ENCODE results near the gene SPTLC2.

DNA sequence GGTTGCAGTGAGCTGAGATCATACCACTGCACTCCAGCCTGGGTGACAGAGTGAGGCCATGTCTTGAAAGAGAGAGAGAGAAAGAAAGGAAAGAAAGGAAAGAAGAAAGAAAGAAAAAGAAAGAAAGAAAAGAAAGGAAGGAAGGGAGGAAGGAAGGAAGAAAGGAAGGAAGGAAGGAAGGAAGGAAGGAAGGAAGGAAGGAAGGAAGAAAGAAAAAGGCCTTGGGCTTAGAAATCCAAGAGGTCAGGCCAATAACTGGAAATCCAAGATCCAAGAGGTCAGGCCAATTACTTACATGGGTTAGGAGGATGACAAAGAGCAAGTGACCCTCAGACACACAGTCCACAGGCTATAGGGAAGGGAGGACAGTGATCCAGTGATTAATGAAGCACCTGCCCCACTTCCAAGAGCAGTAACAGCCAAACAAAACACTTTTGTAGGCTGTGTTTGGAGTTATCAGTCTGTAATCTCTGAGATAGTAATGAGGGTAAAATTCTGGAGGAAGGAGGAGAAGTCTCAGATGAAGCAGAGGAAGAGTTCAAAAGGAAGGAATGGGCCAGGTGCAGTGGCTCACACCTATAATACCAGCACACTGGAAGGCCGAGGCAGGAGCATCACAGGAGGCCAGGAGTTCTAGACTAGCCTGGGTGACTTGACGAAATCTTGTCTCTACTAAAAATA lies 32.2 kb upstream of the SPTLC2 start:
- no peak for TF ChIP-seq POLR2A (IDR thresholded peaks at IDR 0.05)
- TF ChIP-seq, protein P1, sequence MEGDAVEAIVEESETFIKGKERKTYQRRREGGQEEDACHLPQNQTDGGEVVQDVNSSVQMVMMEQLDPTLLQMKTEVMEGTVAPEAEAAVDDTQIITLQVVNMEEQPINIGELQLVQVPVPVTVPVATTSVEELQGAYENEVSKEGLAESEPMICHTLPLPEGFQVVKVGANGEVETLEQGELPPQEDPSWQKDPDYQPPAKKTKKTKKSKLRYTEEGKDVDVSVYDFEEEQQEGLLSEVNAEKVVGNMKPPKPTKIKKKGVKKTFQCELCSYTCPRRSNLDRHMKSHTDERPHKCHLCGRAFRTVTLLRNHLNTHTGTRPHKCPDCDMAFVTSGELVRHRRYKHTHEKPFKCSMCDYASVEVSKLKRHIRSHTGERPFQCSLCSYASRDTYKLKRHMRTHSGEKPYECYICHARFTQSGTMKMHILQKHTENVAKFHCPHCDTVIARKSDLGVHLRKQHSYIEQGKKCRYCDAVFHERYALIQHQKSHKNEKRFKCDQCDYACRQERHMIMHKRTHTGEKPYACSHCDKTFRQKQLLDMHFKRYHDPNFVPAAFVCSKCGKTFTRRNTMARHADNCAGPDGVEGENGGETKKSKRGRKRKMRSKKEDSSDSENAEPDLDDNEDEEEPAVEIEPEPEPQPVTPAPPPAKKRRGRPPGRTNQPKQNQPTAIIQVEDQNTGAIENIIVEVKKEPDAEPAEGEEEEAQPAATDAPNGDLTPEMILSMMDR (IDR thresholded peaks at IDR 0.05) = no peak

All from body of pancreas (tissue), 4 donors.